Trophoblast cell (in vitro differentiated cells and primary cell): ENCODE data around the gene SPDYE16.
"Not testable (repeated sequence)": the region's sequence is repeated elsewhere in the genome, so short reads cannot be mapped to it uniquely, and the experiment has no call there.

Source experiments
- DNase-seq, 2 donors: peaks; one replicate each; pipeline ENCODE4 v3.0.0-alpha.2; 2016
- H2AFZ ChIP-seq: 2 replicates; pipeline ENCODE4 v1.6.1; 2013; ENCODE audit warnings: low read length, moderate library complexity, mild to moderate bottlenecking; ENCODE audit not compliant: insufficient read depth, poor library complexity
- H2AK5ac ChIP-seq: 2 replicates; pipeline ENCODE4 v1.6.1; 2013; ENCODE audit warnings: mild to moderate bottlenecking, low read length
- H2BK120ac ChIP-seq: 2 replicates; pipeline ENCODE4 v1.6.1; 2013; ENCODE audit warnings: low read length, mild to moderate bottlenecking, moderate library complexity; ENCODE audit not compliant: insufficient read depth, poor library complexity
- H2BK12ac ChIP-seq: 2 replicates; pipeline ENCODE4 v1.6.1; 2013; ENCODE audit warnings: mild to moderate bottlenecking, low read length, moderate library complexity
- H2BK5ac ChIP-seq: 2 replicates; pipeline ENCODE4 v1.6.1; 2013; ENCODE audit warnings: low read length, low read depth, moderate library complexity, mild to moderate bottlenecking; ENCODE audit not compliant: poor library complexity
- H3K14ac ChIP-seq: 2 replicates; pipeline ENCODE4 v1.6.1; 2013; ENCODE audit warnings: mild to moderate bottlenecking, low read length
- H3K18ac ChIP-seq: 2 replicates; pipeline ENCODE4 v1.6.1; 2013; ENCODE audit warnings: mild to moderate bottlenecking, low read length
- H3K23ac ChIP-seq: 2 replicates; pipeline ENCODE4 v1.6.1; 2013; ENCODE audit warnings: low read length
- H3K27ac ChIP-seq: 2 replicates; pipeline ENCODE4 v1.5.1; 2013; ENCODE audit warnings: low read depth, mild to moderate bottlenecking, inconsistent platforms, low read length, moderate library complexity
- H3K27me3 ChIP-seq: 2 replicates; pipeline ENCODE4 v1.6.1; 2013; ENCODE audit warnings: inconsistent platforms, mild to moderate bottlenecking, low read length, moderate library complexity; ENCODE audit not compliant: insufficient read depth
- H3K36me3 ChIP-seq, 2 experiments: 1 replicate in 1 of 2; 2 replicates in 1 of 2; pipeline ENCODE4 v1.6.1; 2013; ENCODE audit warnings: low read length in 2 of 2, mild to moderate bottlenecking in 2 of 2, moderate library complexity in 1 of 2; ENCODE audit not compliant: insufficient read depth in 2 of 2, control insufficient read depth in 1 of 2
- H3K4ac ChIP-seq: 2 replicates; pipeline ENCODE4 v1.6.1; 2013; ENCODE audit warnings: low read depth, mild to moderate bottlenecking, low read length, moderate library complexity
- H3K4me1 ChIP-seq, 2 experiments: 1 replicate in 1 of 2; 2 replicates in 1 of 2; pipeline ENCODE4 v1.6.1; 2013; ENCODE audit warnings: low read length in 2 of 2, mild to moderate bottlenecking in 2 of 2, moderate library complexity in 1 of 2; ENCODE audit not compliant: insufficient read depth in 2 of 2, control insufficient read depth in 1 of 2
- H3K4me2 ChIP-seq: 2 replicates; pipeline ENCODE4 v1.6.1; 2013; ENCODE audit warnings: inconsistent platforms, mild to moderate bottlenecking, low read length, moderate library complexity
- H3K4me3 ChIP-seq: 2 replicates; pipeline ENCODE4 v1.5.1; 2013; ENCODE audit warnings: mild to moderate bottlenecking, low read depth, low read length, inconsistent platforms
- H3K79me1 ChIP-seq: one replicate; pipeline ENCODE4 v1.6.1; 2013; ENCODE audit warnings: low read length
- H3K79me2 ChIP-seq: 2 replicates; pipeline ENCODE4 v1.6.1; 2013; ENCODE audit warnings: low read length, mild to moderate bottlenecking; ENCODE audit not compliant: control insufficient read depth, insufficient read depth, poor library complexity
- H3K9ac ChIP-seq: 2 replicates; pipeline ENCODE4 v1.6.1; 2013; ENCODE audit warnings: mild to moderate bottlenecking, low read length
- H3K9me3 ChIP-seq: 2 replicates; pipeline ENCODE4 v1.6.1; 2013; ENCODE audit warnings: low read depth, mild to moderate bottlenecking, control low read depth, inconsistent platforms, low read length; ENCODE audit not compliant: insufficient read depth
- H4K12ac ChIP-seq: 2 replicates; pipeline ENCODE4 v1.6.1; 2013; ENCODE audit warnings: low read depth, mild to moderate bottlenecking, low read length, moderate library complexity
- H4K8ac ChIP-seq: 2 replicates; pipeline ENCODE4 v1.6.1; 2013; ENCODE audit warnings: low read depth, mild to moderate bottlenecking, low read length, moderate library complexity
- H4K91ac ChIP-seq: one replicate; pipeline ENCODE4 v1.6.1; 2013; ENCODE audit warnings: low read depth, mild to moderate bottlenecking, low read length, moderate library complexity
- WGBS: extraction: QIAGEN DNeasy Blood & Tissue Kit; methylation state at CpG from one replicate; pipeline ENCODE4 v1.1.7; 2013; ENCODE audit warnings: missing lambda C conversion rate; ENCODE audit not compliant: insufficient read length, insufficient coverage; ENCODE audit errors: extremely low coverage; 5-methylcytosine and 5-hydroxymethylcytosine counted together

Gene SPDYE16

DNA sequence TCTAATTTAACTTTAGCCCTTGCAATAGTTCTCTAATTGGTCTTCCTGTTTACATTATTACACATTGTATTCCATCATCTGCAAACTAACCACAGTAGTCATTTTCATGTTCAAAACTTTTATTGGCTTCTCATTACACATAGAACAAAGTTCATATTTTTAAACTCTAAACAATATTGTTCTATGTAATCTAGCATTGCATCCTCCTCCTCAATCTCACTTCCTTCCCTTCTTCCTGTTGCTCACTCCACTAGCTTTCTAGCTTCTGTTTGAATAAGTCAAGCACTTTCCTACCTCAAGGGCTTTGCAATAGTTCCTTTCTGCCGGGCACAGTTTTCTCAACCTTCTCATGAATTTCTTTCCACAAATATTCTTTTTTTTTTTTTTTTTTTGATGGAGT lies 45.5 kb upstream of the SPDYE16 start:
- H3K79me1 ChIP-seq, H3K23ac ChIP-seq, H3K4me1 ChIP-seq, H3K79me2 ChIP-seq, H2BK5ac ChIP-seq, H4K12ac ChIP-seq, H3K18ac ChIP-seq, H2BK12ac ChIP-seq, H3K9ac ChIP-seq, H3K36me3 ChIP-seq, H3K4me2 ChIP-seq, H3K4ac ChIP-seq, H3K4me3 ChIP-seq, H3K27me3 ChIP-seq, H3K9me3 ChIP-seq, H2AK5ac ChIP-seq, DNase-seq, H4K91ac ChIP-seq, H4K8ac ChIP-seq, H2BK120ac ChIP-seq, H3K14ac ChIP-seq, H2AFZ ChIP-seq, H3K27ac ChIP-seq: not testable (repeated sequence)
- WGBS = no CpG with 5 or more reads among the region's 1 CpG

DNA sequence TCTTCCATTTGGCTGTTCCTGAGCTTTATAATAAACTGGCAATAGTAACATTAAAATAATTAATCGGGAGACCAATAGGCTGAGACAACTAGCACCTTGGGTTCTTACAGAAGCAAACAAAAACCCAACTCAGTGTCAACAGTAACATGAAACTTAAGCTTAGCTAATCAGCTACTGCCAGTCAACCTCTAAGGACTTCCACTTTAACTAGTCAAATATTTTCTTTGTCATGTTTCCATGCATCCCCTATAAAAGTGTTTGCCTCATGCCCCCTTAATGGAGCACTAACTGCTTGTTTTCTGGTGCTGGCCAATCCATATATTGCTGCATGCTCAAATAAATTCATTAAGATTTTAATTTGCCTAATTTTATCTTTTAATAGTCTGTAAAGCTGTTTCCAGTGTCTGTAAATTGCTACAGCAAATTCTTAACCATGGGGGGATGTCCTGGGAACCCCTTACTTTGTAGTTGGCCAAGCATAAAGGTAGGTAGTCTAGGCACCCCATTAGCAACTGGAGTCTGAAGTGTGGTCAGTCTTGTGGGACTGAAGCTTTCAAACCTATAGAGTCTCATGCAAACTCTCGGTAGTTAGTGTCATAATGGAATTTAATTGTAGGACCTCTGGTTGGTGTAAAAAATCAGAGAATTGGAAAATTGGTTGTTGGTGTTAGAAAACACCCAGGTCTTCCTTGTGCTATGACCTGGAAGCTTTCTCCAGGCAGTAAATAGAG lies 43.7 kb upstream of the SPDYE16 start:
- H2AK5ac ChIP-seq, H3K18ac ChIP-seq, H4K12ac ChIP-seq, H2AFZ ChIP-seq, H3K4me2 ChIP-seq, H3K79me2 ChIP-seq, H3K79me1 ChIP-seq, H2BK5ac ChIP-seq, H3K4me1 ChIP-seq, H4K8ac ChIP-seq, H3K9me3 ChIP-seq, H3K36me3 ChIP-seq, DNase-seq, H3K23ac ChIP-seq, H3K4ac ChIP-seq, H2BK12ac ChIP-seq, H3K27ac ChIP-seq, H2BK120ac ChIP-seq, H3K4me3 ChIP-seq, H3K27me3 ChIP-seq, H4K91ac ChIP-seq, H3K9ac ChIP-seq, H3K14ac ChIP-seq: not testable (repeated sequence)
- WGBS = no CpG with 5 or more reads among the region's 2 CpGs

DNA sequence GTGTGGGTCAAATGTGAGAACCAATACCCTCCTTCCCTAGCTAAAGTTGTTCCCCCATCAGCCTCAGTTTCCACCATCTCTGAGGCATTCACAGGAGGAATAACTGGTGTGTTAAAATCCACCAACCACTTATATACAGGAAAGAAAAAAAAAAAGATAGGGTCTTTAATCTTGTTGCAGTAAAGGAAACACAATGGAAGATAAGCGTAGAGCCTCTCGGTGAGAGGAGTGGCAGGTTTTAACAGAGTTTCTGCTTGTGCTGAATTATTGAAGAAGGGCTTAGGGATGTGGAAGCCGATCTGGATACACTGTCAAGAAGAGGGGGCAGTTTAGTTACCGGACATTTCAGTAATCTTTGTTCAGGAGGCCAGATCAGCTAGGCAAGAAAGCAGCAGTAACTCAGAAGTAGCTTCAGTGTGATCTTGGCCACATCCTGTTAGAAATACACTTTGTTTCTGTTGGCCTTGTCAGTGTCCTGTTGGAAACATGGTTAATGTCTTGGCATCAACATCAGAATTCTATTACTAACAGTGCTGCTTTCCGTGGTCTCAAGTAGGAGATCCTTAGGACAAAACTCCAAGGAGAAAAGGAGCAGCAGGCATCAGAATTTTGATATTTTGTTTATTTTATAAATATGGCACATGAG lies 40.7 kb upstream of the SPDYE16 start:
- not testable (repeated sequence) for H2AK5ac ChIP-seq, H3K36me3 ChIP-seq, H3K4me3 ChIP-seq, H2BK12ac ChIP-seq, H4K91ac ChIP-seq, H3K27me3 ChIP-seq, H4K12ac ChIP-seq, H3K18ac ChIP-seq, H2AFZ ChIP-seq, H3K14ac ChIP-seq, H3K4ac ChIP-seq, H3K9me3 ChIP-seq, H3K9ac ChIP-seq, H3K4me2 ChIP-seq, H4K8ac ChIP-seq, H3K23ac ChIP-seq, H3K27ac ChIP-seq, H3K79me2 ChIP-seq, H3K4me1 ChIP-seq, H2BK120ac ChIP-seq, DNase-seq, H3K79me1 ChIP-seq, H2BK5ac ChIP-seq
- WGBS = no CpG with 5 or more reads among the region's 5 CpGs

DNA sequence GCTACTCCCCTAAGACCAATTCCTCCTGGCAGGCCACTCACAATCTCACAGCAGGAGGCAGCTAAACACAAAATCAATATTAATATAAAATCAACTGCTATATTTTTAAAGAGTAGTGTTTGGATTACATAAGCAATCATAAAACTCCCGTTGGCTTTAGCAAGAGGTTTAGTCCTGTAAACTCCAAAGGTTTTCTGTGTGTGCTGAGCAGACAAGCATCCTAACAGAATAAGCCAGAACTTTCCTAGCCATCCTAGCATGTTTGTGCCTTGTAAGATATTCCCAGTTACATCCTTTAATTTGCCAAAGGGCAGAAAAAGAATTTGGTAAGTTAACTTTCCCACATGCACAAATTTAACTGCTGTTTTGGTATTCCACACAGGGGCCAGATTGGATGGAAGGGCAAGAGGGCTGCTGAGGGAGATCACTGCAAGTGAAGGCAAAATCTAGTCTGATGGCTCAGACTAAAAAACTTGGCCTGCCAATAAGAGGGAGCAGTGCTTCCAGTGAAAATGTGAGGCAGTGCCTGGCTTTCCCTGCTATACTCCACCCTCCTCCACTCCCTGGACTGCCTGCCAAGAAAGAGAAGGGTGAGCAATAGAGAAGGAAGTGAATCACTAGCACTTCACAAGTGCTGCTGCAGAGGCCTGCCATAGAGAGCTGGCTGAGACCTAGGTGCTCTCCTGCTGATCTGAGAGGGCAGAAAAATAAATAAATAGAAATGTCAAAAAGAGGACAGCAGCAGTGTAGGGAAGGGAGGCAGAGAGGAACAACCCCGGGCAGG lies 39.9 kb upstream of the SPDYE16 start:
- not testable (repeated sequence) for H3K4me3 ChIP-seq, H3K9ac ChIP-seq, H3K4me1 ChIP-seq, H2AK5ac ChIP-seq, H2AFZ ChIP-seq, H2BK12ac ChIP-seq, H3K18ac ChIP-seq, H3K9me3 ChIP-seq, H2BK120ac ChIP-seq, H3K79me1 ChIP-seq, H3K79me2 ChIP-seq, H3K14ac ChIP-seq, H2BK5ac ChIP-seq, H3K36me3 ChIP-seq, H3K27ac ChIP-seq, H3K23ac ChIP-seq, H3K4me2 ChIP-seq, H4K91ac ChIP-seq, H4K8ac ChIP-seq, H3K4ac ChIP-seq, H4K12ac ChIP-seq, H3K27me3 ChIP-seq, DNase-seq
- WGBS = no CpG with 5 or more reads among the region's 2 CpGs
